OCI-LY7 (cell line): Measurements from ENCODE around the gene VASH1. TPM values are rescaled to one million over a fixed set of nuclear protein-coding genes. Genes with fewer than 3 reads are reported as not detected.

ENCODE experiments used
- BruUV-seq: library from RNA; stranded (reverse); fragments of 400-500 nt; replicated peaks from 2 replicates; lab custom pipeline; 2021; lab: Mats Ljungman, UMichigan
- CTCF ChIA-PET: fragments of 300-600 bp; sonication (Branson Sonifier 250); formaldehyde crosslinking; loops from one replicate; lab custom pipeline; 2022; ENCODE audit warnings: antibody characterized with exemption; ENCODE audit not compliant: unreplicated experiment; lab: Charles Lee
- POLR2A ChIA-PET: fragments of 300-600 bp; sonication (Branson Sonifier 250); formaldehyde crosslinking; loops from one replicate; lab custom pipeline; 2022; ENCODE audit warnings: antibody characterized with exemption; lab: Charles Lee
- DNase-seq: peaks from one replicate; pipeline ENCODE4 v3.0.0-alpha.2; 2015; ENCODE audit warnings: low spot score
- H2AFZ ChIP-seq: fragments of 200-600 bp; sonication (generic), shearing (Covaris generic); 2 replicates; pipeline ENCODE4 v1.6.1; 2014; ENCODE audit warnings: mild to moderate bottlenecking, antibody characterized with exemption, low read length, moderate library complexity
- H3K27ac ChIP-seq: fragments of 200-600 bp; sonication (generic); 2 replicates; pipeline ENCODE4 v1.5.1; 2014; ENCODE audit warnings: mixed run types, low read depth, mild to moderate bottlenecking, moderate library complexity, low read length, inconsistent platforms; ENCODE audit not compliant: poor library complexity, severe bottlenecking
- H3K36me3 ChIP-seq: fragments of 200-600 bp; sonication (generic); 2 replicates; pipeline ENCODE4 v1.6.1; 2014; ENCODE audit warnings: mild to moderate bottlenecking, antibody characterized with exemption, low read length, moderate library complexity, mixed read lengths; ENCODE audit not compliant: insufficient read depth
- H3K4me1 ChIP-seq: fragments of 200-600 bp; sonication (generic); 2 replicates; pipeline ENCODE4 v1.5.1; 2014; ENCODE audit warnings: mild to moderate bottlenecking, low read length; ENCODE audit not compliant: insufficient read depth, poor library complexity, severe bottlenecking
- H3K4me2 ChIP-seq: fragments of 200-600 bp; sonication (generic); 2 replicates; pipeline ENCODE4 v1.6.1; 2014; ENCODE audit warnings: mild to moderate bottlenecking, low read length
- H3K4me3 ChIP-seq: fragments of 200-600 bp; sonication (generic); 2 replicates; pipeline ENCODE4 v1.5.1; 2014; ENCODE audit warnings: mild to moderate bottlenecking, low read depth, low read length; ENCODE audit not compliant: poor library complexity, severe bottlenecking
- H3K79me2 ChIP-seq: fragments of 200-600 bp; sonication (generic); 2 replicates; pipeline ENCODE4 v1.6.1; 2016; ENCODE audit warnings: low read depth, mild to moderate bottlenecking, low read length, moderate library complexity, mixed read lengths; ENCODE audit not compliant: insufficient read depth
- H3K9me2 ChIP-seq: fragments of 200-600 bp; sonication (generic); 2 replicates; pipeline ENCODE4 v1.6.1; 2016; ENCODE audit warnings: mild to moderate bottlenecking, low read length, mixed read lengths; ENCODE audit not compliant: insufficient read depth
- H3K9me3 ChIP-seq: fragments of 200-600 bp; sonication (generic); 2 replicates; pipeline ENCODE4 v1.6.1; 2014; ENCODE audit warnings: mild to moderate bottlenecking, mixed run types, low read length, mixed read lengths
- H4K20me1 ChIP-seq: fragments of 200-600 bp; sonication (generic); 2 replicates; pipeline ENCODE4 v1.6.1; 2014; ENCODE audit warnings: mild to moderate bottlenecking, antibody characterized with exemption, low read length, moderate library complexity, mixed read lengths; ENCODE audit not compliant: insufficient read depth
- CTCF ChIP-seq: fragments of 200-600 bp; sonication (generic); conservative IDR thresholded peaks from 2 replicates; pipeline ENCODE4 v1.5.1; 2014; ENCODE audit warnings: mild to moderate bottlenecking, antibody characterized with exemption, low read length, moderate library complexity, mixed read lengths
- EZH2phosphoT487 ChIP-seq: fragments of 200-600 bp; sonication (generic); IDR thresholded peaks from 2 replicates; pipeline ENCODE4 v1.6.1; 2018; ENCODE audit warnings: low read depth, borderline replicate concordance, mild to moderate bottlenecking, mixed run types, antibody characterized with exemption, low read length, moderate library complexity, mixed read lengths
- intact Hi-C: fragments of 100-400 bp; cut with micrococcal nuclease; formaldehyde crosslinking; loops from one replicate; pipeline ENCODE4 v1.10.0; 2022; ENCODE audit not compliant: unreplicated experiment
- total RNA-seq, 2 experiments: library from RNA; depleted of rRNA in 1 of 2; stranded (reverse); fragments of >200 nt in 1 of 2; shearing (Covaris generic) in 1 of 2; gene quantifications; 2 replicates each; pipeline ENCODE4 v1.2.3, GENCODE V29; 2014 to 2022

Gene VASH1
- total RNA-seq, 2 experiments from 2014 or later = not detected

GRCh38 chr14:76784266-76784874, 23.1 kb downstream of the VASH1 start:
- Histone ChIP-seq H3K27ac (no peak overlapping the region), H3K36me3 (peaks cover 44% of the 10 kb centered on the region), H3K4me2 (no peak overlapping the region), H3K9me2 (no peaks in the 10 kb centered on the region), H3K79me2 (no peaks in the 10 kb centered on the region), H4K20me1 (no peaks in the 10 kb centered on the region), H3K4me3 (no peak overlapping the region), H3K9me3 (no peaks in the 10 kb centered on the region), H3K4me1 (no peaks in the 10 kb centered on the region), H2AFZ (no peak overlapping the region)
- DNase-seq = no peak
- CTCF ChIA-PET = interaction anchor here (1.0 to 1.2 kb wide), 4 partner anchors 13 to 78 kb away, joined by 3 to 6 read pairs (median 4); no protein-coding TSS in a partner anchor
- TF ChIP-seq CTCF = no peak
- TF ChIP-seq EZH2phosphoT487 = no peak
- BruUV-seq = no TSS peak
- intact Hi-C loops = loop anchor here (1.0 kb wide), 1 partner anchor 74 kb away; no protein-coding TSS in a partner anchor
- POLR2A ChIA-PET = interaction anchor here (0.8 to 0.9 kb wide), 2 partner anchors 14 to 28 kb away, joined by 3 read pairs; no protein-coding TSS in a partner anchor

GRCh38 chr14:76784881-76785280, 23.6 kb downstream of the VASH1 start:
- peak; percentile 75 for DNase-seq
- ChIA-PET CTCF (interaction anchor here (0.6 to 1.2 kb wide), 4 partner anchors 14 to 172 kb away, joined by 3 to 6 read pairs (median 4); no protein-coding TSS in a partner anchor), POLR2A (interaction anchor here (0.8 to 1.1 kb wide), 5 partner anchors 14 to 79 kb away, joined by 3 to 6 read pairs (median 3); no protein-coding TSS in a partner anchor)
- no peaks in the 10 kb centered on the region for H3K9me3 ChIP-seq
- H3K9me2 ChIP-seq = no peaks in the 10 kb centered on the region
- no TSS peak for BruUV-seq
- intact Hi-C loops = loop anchor here (1.0 kb wide), 1 partner anchor 75 kb away; no protein-coding TSS in a partner anchor
- no peaks in the 10 kb centered on the region for H3K4me1 ChIP-seq
- H2AFZ ChIP-seq = no peak overlapping the region
- H3K4me3 ChIP-seq = no peak overlapping the region
- H3K4me2 ChIP-seq = no peak overlapping the region
- H3K27ac ChIP-seq = no peak overlapping the region
- no peaks in the 10 kb centered on the region for H3K79me2 ChIP-seq
- peaks cover 45% of the 10 kb centered on the region for H3K36me3 ChIP-seq
- no peaks in the 10 kb centered on the region for H4K20me1 ChIP-seq
- TF ChIP-seq CTCF (peak; percentile 93), EZH2phosphoT487 (no peak)

- H3K9me2 ChIP-seq = no peaks in the 10 kb centered on the region
- no peak overlapping the region for H3K27ac ChIP-seq
- H3K79me2 ChIP-seq = no peaks in the 10 kb centered on the region
- CTCF ChIA-PET = no interaction called here
- H2AFZ ChIP-seq = no peak overlapping the region
- H3K4me2 ChIP-seq = no peak overlapping the region
- TF ChIP-seq CTCF (no peak), EZH2phosphoT487 (no peak)
- no TSS peak for BruUV-seq
- intact Hi-C loops = no loop called here
- no peaks in the 10 kb centered on the region for H3K4me1 ChIP-seq
- no peaks in the 10 kb centered on the region for H3K9me3 ChIP-seq
- peaks cover 59% of the 10 kb centered on the region for H3K36me3 ChIP-seq
- POLR2A ChIA-PET = no interaction called here
- H3K4me3 ChIP-seq = no peak overlapping the region
- no peaks in the 10 kb centered on the region for H4K20me1 ChIP-seq
- DNase-seq = no peak
Measured at GRCh38 chr14:76786601-76787000, 25.3 kb downstream of the VASH1 start.
